GM21447 (cell line): ENCODE measurements around the gene CRYGN.

Source experiments
- ATAC-seq: cut with Tn5 transposase; IDR thresholded peaks from one replicate; pipeline ENCODE4 v1.9.1; 2021; ENCODE audit not compliant: unreplicated experiment

Gene CRYGN

GRCh38 chr7:151408839-151409666 lies 30.9 kb downstream of the CRYGN start:
- peak; percentile 67 for ATAC-seq

DNA sequence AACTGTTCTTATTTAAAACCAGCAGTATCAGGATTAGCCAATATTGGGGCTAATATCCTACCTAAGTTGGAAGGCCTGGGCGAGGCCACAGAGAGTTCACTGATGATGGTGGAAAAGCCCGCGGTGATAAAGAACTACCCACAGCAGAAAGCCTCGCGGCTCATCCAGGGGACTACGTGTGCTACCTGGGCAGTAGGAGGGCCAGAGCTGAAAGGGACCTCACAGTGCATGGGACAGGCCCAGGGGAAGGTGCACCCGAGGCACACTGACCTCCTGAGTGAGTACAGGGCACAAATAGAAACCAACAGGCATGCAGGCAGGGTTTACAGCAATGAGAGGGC lies 31.5 kb downstream of the CRYGN start:
- ATAC-seq = no peak

GRCh38 chr7:151406886-151407583 lies 32.9 kb downstream of the CRYGN start:
- ATAC-seq = no peak

DNA sequence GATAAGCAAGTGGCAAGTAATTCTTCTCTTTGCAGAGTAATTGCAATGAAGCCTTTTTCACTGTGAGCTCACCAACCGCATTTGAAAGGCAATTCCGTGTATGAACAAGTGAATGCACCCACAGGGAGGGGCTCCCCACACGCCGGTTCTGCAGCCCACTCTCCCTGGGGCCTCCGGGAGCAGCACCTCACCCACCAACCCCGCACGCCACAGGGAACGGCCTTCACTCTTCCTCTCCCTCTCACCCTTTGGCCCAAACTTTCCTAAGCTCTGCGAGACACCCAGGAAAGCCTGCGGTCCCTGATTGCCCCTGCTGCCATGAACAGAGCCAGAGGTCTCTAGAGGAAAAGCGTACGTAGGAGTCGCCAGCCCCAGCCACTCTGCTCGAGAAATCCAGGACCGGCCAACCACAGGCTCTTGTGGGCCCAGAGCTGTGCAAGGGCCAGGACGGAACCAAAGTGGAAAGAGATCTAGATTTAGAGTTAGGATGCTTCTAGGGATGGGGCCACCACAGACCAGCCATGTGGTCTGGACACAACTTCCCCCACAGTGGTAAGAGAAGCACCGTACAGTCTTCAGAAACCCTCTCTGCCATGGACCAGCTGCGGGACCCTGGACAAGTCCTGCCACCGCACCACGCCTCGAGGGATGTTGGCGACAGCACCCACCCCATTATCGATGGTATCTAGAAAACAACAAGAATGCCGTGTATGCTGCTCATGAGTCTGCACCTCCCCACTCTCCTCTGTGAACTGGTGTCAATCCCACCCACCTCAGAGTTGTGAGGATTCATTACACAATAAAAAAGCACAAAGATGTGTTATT lies 33.7 kb downstream of the CRYGN start:
- ATAC-seq = no peak

DNA sequence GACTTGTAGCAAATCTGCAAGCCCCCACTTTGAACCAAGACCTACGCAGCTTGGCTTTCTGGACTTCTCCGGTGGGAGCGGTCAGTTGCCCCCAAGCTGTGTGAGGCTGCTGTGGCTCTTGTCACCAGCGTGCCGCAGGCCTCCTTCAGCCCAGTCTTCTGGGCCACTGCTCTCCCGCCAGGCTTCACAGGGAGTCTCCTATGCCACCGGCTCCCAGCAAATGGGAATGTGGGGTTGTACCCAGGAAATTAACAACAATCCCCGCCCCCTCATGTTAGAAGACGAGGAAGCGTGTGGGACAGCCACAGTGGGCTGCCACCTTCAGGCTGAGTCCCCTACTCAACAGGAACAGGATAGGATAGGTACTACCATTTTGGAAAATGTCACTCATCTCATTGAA lies 34.4 kb downstream of the CRYGN start:
- ATAC-seq = no peak

DNA sequence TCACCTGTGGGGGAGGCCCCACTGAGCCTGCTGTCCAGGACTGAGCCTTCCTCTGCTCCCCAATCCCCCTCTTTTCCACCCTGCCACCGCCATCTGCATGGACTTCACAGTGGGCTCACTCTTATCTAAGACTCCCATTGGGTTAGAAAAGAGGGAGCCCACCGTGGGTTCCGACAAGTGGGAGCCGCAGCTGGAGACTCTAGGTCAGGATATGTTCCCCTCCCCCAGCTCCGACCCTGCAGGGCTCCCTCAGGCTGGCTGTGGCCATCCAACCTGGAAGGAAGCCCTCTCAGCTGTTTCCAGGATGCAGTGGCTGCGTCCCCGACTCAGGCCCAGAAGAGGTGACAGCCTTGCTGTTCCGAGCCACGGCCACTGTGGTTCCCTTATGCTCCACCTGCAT lies 34.9 kb downstream of the CRYGN start:
- ATAC-seq = no peak

- no peak for ATAC-seq
Measured at GRCh38 chr7:151404216-151405011, 35.5 kb downstream of the CRYGN start.

DNA sequence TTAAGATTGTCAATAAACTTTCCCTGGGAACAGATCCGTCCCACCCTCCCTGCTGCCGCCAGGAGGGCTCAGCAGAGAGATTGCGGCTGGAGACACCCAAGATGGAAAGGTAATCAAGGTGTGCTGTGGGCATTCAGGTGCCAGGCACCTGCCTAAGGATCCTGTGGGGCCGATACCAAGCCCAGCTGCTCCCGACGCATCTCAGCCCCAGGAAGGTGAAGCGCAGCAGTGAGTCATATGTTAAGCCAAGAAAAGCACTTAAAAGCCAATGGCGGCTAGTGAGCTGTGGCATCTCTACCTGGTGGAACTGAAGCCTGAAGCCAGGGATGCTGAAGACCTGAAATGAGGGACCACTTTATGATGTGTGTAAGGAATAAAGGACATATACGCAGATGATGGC lies 36.2 kb downstream of the CRYGN start:
- ATAC-seq = no peak

DNA sequence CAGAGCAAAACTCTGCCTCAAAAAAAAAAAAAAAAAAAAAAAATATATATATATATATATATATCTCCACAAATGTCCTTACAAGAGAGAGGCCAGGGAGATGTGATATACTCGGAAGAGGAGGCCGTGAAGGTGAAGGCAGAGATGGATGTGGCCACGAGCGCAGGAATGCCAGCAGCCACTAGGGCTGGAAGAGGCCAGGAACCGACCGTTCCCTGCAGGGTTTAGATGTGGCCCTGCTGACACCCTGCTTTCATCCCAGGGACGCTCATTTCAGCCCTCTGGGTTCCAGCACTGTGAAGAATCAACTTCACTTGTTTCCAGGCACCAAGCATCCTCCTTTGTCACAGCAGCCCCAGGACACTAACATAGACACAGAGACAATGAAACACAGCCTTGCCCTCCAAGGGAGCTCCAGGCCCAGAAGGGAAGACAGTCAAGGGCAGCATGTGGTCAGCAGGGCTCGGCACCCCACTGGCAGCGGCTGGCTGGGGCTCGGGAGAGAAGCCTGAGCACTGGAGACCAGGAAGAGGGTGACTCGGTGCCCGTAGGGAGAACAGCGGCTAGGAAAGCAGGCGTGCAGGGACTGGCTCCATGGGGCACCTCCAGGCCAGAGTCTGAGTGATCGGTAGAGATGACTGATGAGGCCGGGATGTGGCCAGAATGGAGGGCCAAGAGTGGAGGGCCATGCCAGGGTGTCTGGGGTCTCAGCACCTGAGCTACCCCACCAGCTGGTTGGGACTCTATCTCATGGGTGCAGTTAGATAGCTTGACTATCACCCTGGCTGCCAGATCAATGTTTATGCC lies 37.7 kb downstream of the CRYGN start:
- no peak for ATAC-seq

GRCh38 chr7:151400626-151401315 lies 39.2 kb downstream of the CRYGN start:
- ATAC-seq = peak; percentile 75

DNA sequence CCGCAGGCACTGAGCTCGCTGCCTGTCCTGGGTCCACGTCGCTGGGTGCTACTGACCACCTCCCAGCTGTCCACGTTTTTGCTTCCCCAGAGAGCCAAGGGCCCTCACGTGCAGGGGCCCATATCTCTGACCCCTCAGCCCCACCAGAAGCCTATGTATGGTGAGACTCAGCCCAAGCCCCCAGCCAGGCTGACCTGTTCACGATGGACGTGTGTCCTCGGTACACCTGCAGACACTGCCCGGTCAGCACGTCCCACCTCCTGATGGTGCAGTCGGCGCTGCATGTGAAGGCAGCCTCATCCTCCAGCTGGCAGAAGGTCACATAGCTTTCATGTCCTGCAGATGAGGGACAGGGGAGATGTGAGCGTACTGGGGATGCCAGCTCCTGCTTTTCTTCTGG lies 40.0 kb downstream of the CRYGN start:
- ATAC-seq = no peak

DNA sequence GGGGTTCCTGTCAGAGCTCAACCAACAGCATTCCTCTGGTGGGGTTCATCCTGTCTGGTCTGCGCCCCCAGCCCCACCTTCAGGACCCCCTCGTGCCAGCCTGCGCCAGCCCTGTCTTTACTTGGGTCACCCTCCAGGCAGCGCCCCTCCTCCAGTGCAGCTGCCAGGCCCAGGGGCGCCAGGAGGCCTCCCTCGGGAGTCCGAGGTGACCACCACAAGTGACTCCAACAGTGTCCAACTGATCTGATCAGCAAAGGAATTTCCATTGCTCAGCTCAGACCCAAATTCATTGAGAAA lies 40.7 kb downstream of the CRYGN start:
- ATAC-seq = no peak

DNA sequence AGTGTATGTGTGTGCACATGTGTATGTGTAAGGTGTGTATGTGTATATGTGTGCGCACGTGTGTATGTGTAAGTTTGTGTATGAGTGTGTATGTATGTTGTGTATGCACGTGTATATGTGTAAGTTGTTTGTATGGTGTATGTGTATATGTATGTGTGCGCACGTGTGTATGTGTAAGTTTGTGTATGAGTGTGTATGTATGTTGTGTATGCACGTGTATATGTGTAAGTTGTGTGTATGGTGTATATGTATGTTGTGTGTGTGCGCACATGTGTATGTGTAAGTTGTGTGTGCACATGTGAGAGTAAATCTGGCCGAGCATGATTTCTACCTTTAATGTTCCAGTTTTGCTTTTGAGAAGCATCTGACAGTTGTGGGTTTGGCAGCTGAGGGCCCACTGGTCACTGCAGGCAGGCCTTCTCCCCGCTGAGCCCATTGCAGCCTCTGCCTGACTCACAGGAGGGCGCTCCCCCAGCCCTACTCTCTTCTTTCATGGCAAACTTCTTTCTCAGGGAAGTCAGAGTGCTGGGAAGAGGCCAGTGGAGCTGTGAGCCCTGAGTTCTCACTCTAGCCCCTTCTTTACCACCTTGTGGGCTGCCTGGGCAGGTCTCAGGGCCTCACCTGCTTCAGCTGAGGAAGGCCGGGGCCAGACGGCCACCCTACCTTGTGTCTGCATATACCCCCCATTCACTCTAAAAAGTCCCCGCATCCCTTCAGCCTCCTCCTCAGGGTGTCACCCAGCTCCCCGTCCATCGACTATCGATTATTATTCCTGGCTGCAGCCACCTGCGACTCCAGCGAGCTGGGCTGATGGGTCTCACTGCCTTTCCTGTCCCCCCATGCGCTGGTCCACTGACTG lies 41.3 kb downstream of the CRYGN start:
- no peak for ATAC-seq

- no peak for ATAC-seq
Measured at GRCh38 chr7:151397026-151397425, 42.9 kb downstream of the CRYGN start.

DNA sequence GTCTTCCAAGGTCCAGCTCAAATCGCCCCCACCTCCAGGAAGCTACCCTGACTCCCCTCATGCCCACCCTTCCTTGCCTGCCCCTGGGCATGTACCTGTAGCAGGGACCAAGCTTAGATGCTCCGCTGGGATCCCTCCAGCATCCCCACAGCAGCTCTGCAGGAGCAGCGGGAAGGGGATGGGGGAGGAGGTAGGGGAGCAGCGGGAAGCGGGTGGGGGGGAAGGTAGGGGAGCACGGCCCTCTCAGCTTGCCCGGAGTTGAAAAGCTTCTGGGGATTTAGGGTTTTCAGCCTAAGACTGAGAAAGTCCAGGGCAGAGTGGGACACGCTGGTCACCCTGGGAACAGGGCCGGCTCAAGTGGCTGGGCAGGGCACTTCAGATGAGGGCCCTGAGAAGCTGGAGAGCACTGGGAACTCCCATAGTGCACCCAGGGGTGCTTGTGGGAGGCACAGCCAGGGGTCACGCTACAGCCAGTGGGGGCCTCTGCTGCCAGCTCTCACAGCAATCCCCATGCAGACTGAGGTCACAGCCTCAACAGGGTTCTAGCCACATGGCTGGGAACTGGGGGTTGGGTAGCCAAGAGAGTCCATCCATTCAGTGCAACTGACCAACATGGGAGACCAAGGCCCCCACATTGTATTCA lies 43.5 kb downstream of the CRYGN start:
- ATAC-seq = no peak

DNA sequence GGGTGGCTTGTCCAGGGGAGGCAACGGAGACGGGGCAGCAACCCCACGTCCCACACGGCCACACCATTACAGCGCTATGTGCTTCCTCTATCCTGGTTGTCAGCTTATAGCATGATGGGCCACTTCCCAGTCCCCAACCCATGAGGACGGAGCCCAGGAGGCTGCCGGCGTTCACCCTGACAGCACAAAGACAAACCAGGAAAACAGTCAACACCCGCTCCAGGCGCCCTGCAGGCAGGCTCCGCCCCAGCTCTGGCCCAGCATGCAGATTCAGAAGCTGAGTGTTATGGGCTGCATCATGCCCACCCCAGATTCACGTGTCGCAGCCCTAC lies 44.9 kb downstream of the CRYGN start:
- ATAC-seq = no peak

DNA sequence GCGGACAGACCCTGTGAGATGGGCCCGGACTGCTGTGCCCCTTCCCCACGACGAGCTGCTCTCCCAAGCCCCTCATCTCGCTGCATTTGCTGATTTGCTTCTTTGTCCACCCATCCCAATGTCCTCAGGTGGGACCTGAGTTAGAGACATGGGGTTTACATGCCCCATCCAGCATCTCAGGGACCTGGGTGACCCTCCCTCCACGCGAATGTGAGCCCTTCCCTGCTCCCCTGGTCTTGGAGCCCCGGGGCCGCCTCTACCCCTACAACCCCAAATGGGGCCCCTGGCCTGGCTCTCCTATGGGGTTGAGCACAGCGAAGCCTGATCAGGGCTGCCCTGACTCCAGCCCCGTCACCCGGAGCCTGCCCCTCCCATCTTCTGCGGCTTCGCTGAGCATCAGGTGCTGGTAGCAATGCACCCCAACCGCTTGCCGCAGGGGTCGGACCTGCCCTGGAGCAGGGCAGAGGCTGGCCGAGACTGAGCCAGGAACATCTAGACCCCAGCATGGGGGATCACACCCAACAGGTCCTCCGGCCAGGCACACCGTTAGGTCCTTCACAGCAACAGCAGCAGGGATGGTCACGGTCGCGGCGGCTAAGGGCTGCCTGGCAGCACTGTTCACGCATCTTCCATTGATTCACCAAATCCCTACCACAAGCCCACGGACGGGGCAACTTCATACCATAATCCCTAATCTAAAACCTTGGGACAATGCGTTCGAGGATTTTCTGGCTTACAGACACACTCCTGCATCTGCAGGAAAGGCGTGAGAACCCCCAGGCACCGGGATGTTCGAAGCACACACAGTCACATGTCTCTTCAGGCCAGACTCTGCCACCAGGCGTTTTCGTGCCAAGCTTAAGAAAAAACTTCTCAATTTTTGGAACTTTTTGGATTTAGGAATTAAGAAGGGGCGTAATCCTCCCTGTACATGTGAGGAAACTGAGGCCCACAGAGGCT lies 45.6 kb downstream of the CRYGN start:
- ATAC-seq = no peak
